TTC549 (cell line): Measurements from ENCODE around the gene PUSL1.
"Not testable (repeated sequence)": the region's sequence is repeated elsewhere in the genome, so short reads cannot be mapped to it uniquely, and the experiment has no call there.

Experiments used
- FAIRE-seq: peaks from 2 replicates; lab custom pipeline; 2012; peaks lifted over from hg19 to GRCh38; lab: Jason Lieb, UNC

Gene PUSL1

GRCh38 chr1:1310476-1311053 is 2.2 kb downstream of the PUSL1 start:
- no peak for FAIRE-seq

GRCh38 chr1:1311107-1312104 is 3.0 kb downstream of the PUSL1 start:
- no peak for FAIRE-seq

DNA sequence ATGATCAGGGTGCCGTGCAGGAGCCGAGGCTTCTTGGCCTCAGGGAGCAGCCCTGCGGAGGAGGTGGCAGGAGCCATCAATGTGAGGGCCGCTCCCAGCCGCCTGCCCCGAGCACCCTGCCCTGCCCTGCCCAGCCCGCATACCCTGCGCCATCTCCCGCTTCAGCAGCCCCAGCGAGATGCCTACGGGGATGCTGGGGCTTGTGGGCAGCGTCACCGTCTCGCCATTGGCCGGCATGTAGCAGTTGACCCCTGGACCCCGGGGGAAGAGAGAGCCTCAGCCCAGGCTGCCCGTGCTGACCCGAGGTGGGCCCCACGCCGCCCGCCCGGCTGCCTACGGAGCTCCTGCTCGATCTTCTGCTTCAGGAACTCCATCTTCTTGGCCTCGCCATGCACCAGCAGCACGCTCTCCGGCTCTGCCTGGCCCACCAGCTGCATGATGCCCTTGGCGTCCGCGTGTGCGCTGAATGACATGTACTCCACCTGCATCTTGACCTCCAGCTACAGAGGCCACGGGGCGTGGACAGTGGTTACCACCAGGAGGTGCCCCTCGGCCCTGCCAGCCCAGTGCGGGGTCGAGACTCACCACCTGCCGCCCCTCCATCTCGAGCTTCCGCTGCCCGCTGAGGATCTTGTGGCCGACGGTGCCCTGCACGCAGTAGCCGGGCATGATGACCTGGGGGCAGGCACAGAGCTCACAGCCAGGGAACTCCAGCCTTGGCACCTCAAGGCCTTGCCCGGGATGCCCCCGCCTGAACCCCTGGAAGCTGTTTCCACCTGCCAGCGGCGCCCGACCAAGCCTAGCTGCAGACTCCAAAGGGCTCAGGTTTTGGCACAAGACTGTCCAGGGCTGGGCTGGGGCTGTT is 4.3 kb downstream of the PUSL1 start:
- FAIRE-seq = no peak

DNA sequence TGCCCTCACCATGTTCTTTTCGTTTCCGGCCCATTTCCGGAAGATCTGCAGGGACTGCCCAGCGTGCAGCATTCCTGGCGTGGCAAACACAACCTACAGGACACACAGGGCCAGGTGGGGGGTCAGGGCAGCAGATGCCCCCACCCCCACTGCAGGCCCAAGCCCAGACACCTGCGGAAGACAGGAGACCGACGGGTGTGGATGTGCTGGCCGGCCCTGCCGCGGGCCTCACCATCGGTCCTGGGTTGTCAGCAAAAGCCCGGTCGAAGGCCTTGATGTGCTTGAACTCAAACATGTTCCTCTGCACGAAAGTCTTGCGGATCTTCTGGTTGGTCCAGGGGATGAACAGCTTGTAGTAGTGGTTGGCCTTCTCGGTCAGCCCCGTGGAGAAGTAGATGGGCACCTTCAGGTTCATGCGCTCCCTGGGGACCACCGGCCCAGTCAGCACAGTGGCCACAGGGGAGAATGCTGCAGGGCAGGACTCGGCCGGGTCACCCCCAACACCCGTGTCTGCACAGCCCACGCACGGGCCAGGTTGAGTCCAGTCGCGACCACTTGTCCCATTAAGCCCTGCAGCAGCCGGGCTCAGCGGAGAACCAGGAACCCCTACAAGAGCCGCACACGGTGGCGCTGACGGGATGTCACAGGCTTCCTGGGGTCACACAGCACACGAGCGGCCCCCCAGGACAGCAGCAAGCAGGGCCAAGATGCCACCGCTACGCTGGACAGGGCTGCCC is 5.3 kb downstream of the PUSL1 start:
- FAIRE-seq = no peak

- FAIRE-seq = no peak
Observed at GRCh38 chr1:1314237-1314586, 5.8 kb downstream of the PUSL1 start.

GRCh38 chr1:1314678-1315335 is 6.4 kb downstream of the PUSL1 start:
- no peak for FAIRE-seq

DNA sequence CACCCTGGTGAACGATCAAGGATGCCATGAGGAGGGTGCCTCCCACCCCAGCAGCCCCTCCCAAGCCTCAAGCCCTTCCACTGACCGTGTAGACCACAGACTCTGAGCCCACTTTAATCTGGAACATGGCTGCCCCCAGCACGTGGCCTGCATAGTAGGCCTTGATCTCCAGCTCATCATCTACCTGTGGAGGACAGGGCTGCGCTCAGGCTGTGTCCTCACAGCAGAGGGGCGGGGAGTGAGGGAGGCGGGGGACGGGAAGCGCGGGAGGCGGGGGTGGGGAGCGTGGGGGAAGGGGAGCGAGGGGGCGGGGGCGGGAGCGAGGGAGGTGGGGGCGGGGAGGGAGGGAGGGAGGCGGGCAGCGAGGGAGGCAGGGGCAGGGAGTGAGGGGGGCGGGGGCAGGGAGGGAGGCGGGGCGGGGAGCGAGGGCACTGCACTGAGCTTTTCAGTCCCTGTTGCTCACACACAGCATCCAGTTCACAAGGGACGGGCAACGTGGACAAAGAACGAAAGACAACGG is 7.1 kb downstream of the PUSL1 start:
- FAIRE-seq = no peak

- FAIRE-seq = not testable (repeated sequence)
Observed at GRCh38 chr1:1316199-1316598, 7.8 kb downstream of the PUSL1 start.

GRCh38 chr1:1317420-1317819 is 9.0 kb downstream of the PUSL1 start:
- no peak for FAIRE-seq

GRCh38 chr1:1318131-1318652 is 9.8 kb downstream of the PUSL1 start:
- no peak for FAIRE-seq

GRCh38 chr1:1318777-1319645 is 10.6 kb downstream of the PUSL1 start:
- FAIRE-seq = no peak

- no peak for FAIRE-seq
Observed at GRCh38 chr1:1319646-1319941, 11.2 kb downstream of the PUSL1 start.

DNA sequence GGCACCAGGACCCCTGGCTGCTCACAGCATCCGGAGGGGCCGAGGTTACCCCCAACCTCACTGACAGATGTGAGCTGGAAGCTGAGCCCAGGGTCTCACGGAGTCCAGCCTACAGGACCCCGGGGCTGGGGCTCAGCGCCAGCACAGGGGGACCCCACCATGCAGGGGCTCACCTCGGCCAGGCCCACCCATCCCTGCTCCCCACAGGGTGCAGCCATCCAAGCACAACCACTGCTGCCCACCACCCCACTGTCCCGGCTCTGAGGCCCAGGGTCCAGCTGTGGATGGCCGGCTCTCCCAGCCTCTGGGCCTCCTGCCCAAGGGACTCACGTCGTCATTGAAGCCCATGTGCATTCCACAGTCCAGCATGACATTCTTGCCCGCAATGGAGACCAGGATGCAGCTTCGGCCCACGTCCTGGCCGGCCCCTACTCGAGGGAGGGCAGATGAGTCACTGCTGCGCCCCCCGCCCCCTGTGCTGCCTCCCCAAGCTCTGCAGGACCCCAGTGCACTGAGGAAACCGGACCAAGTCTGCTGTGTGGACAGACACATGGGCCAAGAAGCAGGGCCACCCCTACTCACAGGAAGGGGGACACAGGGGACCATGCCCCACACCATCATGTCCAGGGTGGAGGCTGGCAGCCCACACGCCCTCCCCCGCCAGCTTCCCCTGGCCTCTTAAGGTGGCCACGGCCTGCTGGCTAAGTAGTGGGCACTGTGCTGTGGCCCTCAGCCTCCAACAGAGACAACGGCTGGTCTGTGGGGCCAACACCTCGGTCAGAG is 12.5 kb downstream of the PUSL1 start:
- FAIRE-seq = no peak

GRCh38 chr1:1321477-1321876 is 13.1 kb downstream of the PUSL1 start:
- FAIRE-seq = no peak

- FAIRE-seq = no peak
Observed at GRCh38 chr1:1322418-1322817, 14.0 kb downstream of the PUSL1 start.

GRCh38 chr1:1322952-1323351 is 14.6 kb downstream of the PUSL1 start:
- FAIRE-seq = no peak

DNA sequence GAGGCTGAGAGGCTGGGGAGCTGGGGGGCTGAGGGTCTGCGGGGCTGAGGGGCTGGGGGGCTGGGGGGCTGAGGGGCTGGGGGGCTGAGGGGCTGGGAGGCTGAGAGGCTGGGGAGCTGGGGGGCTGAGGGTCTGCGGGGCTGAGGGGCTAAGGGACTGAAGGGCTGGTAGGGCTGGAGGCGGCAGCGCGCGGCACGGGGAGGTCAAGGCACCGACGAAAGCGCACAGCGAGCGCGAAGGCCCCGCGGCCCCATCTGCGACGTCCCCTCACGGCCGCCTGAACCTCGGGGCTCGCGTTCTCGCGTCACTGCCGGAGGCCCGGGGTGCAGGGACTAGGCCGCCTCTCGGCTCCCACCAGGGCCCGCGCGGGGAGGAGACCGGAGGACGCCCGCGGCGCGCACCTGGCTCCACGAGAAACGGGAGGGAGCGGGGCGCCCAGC is 15.7 kb downstream of the PUSL1 start:
- FAIRE-seq = no peak

DNA sequence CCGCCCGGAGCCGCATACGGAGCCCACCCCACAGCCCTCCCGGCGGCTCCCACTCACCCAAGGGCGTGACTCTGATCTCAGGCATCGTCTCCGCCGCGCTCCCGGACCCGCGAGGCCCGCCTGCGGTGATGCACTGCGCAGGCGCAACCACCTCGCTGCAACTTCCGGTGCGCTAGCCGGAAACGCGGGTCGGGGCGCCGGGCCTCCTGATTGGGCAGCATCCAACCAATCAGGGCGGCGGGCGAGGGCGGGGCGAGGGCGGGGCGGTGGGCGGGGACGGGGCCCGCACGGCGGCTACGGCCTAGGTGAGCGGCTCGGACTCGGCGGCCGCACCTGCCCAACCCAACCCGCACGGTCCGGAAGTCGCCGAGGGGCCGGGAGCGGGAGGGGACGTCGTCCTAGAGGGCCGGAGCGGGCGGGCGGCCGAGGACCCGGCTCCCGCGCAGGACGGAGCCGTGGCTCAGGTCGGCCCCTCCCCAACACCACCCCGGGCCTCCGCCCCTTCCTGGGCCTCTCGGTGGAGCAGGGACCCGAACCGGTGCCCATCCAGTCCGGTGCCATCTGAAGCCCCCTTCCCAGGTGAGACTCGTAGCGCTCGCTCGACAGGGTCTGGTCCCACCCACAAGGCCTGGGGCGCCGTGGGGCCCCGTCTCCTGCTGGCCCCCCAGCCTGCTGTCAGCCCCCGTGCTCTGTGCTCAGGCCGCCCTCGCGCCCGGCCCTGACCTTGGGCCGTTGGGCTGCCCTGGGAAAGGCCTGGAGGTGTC is 16.3 kb downstream of the PUSL1 start, which contains the start of the genes CPTP and INTS11:
Gene CPTP (plus strand): TSS at position 279 of the 764 bp plus-strand sequence. CDS start 2,109 bp downstream, outside the sequence.
Gene INTS11 (minus strand): TSS at position 137 of the 764 bp plus-strand sequence. CDS start 52 bp downstream, at position 85.
- FAIRE-seq = no peak
